SU-DHL-6 (cell line): ENCODE results near the gene KDM7A.

Source experiments
- EZH2phosphoT487 ChIP-seq: fragments of 200-600 bp; sonication (generic), shearing (Covaris generic); conservative IDR thresholded peaks from 2 replicates; pipeline ENCODE4 v1.6.1; 2018; ENCODE audit warnings: mild to moderate bottlenecking, antibody characterized with exemption, low read length, moderate library complexity, mixed read lengths
- TF ChIP-seq, protein P1 (sequence below): fragments of 200-600 bp; sonication (generic); IDR thresholded peaks from one replicate; pipeline ENCODE4 v1.5.1; 2017; ENCODE audit warnings: antibody characterized with exemption, mild to moderate bottlenecking, low read length, moderate library complexity; ENCODE audit not compliant: insufficient read depth, poor library complexity, severe bottlenecking

DNA sequence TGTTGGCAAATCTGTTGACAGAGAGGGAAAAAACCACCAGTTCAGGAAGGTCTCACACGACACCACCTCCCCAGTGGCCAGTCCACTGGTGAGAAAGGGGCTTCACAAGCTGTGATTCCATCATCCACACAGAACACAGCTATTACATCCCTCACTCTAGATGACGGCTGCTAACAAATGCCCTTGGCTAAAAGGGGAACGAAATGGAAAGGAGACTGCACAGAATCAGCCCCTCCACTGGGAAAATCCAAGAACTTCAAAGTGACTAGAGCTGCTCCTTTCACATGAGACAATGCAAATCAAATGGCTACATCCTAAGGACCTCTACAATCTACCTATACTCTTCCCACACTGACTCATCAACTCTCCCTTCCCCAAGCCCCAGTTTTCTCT is 119.6 kb downstream of the KDM7A start:
- TF ChIP-seq, protein P1, sequence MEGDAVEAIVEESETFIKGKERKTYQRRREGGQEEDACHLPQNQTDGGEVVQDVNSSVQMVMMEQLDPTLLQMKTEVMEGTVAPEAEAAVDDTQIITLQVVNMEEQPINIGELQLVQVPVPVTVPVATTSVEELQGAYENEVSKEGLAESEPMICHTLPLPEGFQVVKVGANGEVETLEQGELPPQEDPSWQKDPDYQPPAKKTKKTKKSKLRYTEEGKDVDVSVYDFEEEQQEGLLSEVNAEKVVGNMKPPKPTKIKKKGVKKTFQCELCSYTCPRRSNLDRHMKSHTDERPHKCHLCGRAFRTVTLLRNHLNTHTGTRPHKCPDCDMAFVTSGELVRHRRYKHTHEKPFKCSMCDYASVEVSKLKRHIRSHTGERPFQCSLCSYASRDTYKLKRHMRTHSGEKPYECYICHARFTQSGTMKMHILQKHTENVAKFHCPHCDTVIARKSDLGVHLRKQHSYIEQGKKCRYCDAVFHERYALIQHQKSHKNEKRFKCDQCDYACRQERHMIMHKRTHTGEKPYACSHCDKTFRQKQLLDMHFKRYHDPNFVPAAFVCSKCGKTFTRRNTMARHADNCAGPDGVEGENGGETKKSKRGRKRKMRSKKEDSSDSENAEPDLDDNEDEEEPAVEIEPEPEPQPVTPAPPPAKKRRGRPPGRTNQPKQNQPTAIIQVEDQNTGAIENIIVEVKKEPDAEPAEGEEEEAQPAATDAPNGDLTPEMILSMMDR = no peak
- no peak for TF ChIP-seq EZH2phosphoT487
